Lung (tissue), 12 donors: Measurements from ENCODE around the gene AGRP. TPM values are rescaled to one million over a fixed set of nuclear protein-coding genes. Genes with fewer than 3 reads are reported as not detected.

ENCODE experiments used
- ATAC-seq: fragments of 200-7000 bp; cut with Tn5 transposase; one replicate; pipeline ENCODE4 v1.9.1; 2020; ENCODE audit warnings: moderate number of reproducible peaks; ENCODE audit not compliant: insufficient read depth, low FRiP score
- DNase-seq, 3 donors: peaks; one replicate each; pipeline ENCODE4 v3.0.0-alpha.2; 2013 to 2017
- H3K27ac ChIP-seq, 2 donors: one replicate each; pipeline ENCODE4 v1.5.1; 2013; ENCODE audit warnings: mild to moderate bottlenecking in 2 of 2, moderate library complexity in 2 of 2, control low read depth in 1 of 2, inconsistent platforms in 1 of 2, low read depth in 1 of 2, low read length in 1 of 2
- H3K27me3 ChIP-seq, 3 donors: one replicate each; pipeline ENCODE4 v1.5.1; 2013; ENCODE audit warnings: low read length in 2 of 3; ENCODE audit not compliant: control insufficient read depth in 3 of 3, insufficient read depth in 3 of 3
- H3K36me3 ChIP-seq, 4 donors: one replicate each; pipeline ENCODE4 v1.5.1; 2013; ENCODE audit warnings: low read length in 4 of 4, mild to moderate bottlenecking in 1 of 4, moderate library complexity in 1 of 4; ENCODE audit not compliant: control insufficient read depth in 4 of 4, insufficient read depth in 4 of 4
- H3K4me1 ChIP-seq, 5 donors: one replicate each; pipeline ENCODE4 v1.5.1; 2013; ENCODE audit warnings: low read length in 5 of 5, mild to moderate bottlenecking in 2 of 5, moderate library complexity in 1 of 5; ENCODE audit not compliant: control insufficient read depth in 5 of 5, insufficient read depth in 5 of 5
- H3K4me3 ChIP-seq: one replicate; pipeline ENCODE4 v1.5.1; 2013; ENCODE audit warnings: mild to moderate bottlenecking, control low read depth, moderate library complexity
- H3K9ac ChIP-seq, 2 donors: one replicate each; pipeline ENCODE4 v1.5.1; 2013; ENCODE audit warnings: low read length in 2 of 2, control low read depth in 1 of 2; ENCODE audit not compliant: insufficient read depth in 1 of 2
- H3K9me3 ChIP-seq, 4 donors: one replicate each; pipeline ENCODE4 v1.5.1; 2013; ENCODE audit warnings: low read length in 3 of 4, mild to moderate bottlenecking in 1 of 4, moderate library complexity in 1 of 4; ENCODE audit not compliant: control insufficient read depth in 4 of 4, insufficient read depth in 3 of 4
- CTCF ChIP-seq: IDR thresholded peaks from 2 replicates; pipeline ENCODE4 v1.5.1; 2012; ENCODE audit warnings: mild to moderate bottlenecking; ENCODE audit errors: control extremely low read depth, extremely low read depth
- WGBS, 2 donors: extraction: QIAGEN DNeasy Blood & Tissue Kit; methylation state at CpG; one replicate each; pipeline ENCODE4 v1.1.7; 2013; 5-methylcytosine and 5-hydroxymethylcytosine counted together
- polyA plus RNA-seq, 2 donors: library from polyadenylated mRNA; stranded (reverse); fragments of 200-250 nt; gene quantifications; one replicate each; pipeline ENCODE4 v1.2.1, GENCODE V29; 2013
- total RNA-seq, 2 donors: library from RNA; depleted of rRNA in 1 of 2; stranded (reverse); fragments of >200 nt in 1 of 2; gene quantifications; one replicate each; pipeline ENCODE4 v1.2.1, GENCODE V29; 2014 to 2021
- donor health status: control.
- donor health status: control.
- donor health status: Bipolar disorder and iron deficiency.
- donor health status: healthy.
- donor health status: DM: yes; HTN: yes; CAD: no.

The AGRP gene
- total and polyA plus RNA-seq, 4 donors = 0.97 to 8.3 (median 1.4) TPM; not detected in 1

- 77 to 87% methylated on average over 3 of the region's 3 CpGs for WGBS, 2 donors
- H3K36me3 ChIP-seq = no peaks in the 10 kb centered on the region
- no peaks in the 10 kb centered on the region for H3K27me3 ChIP-seq
- no peaks in the 10 kb centered on the region for H3K9me3 ChIP-seq
- H3K9ac ChIP-seq = no peak overlapping the region
- no peak overlapping the region for H3K4me3 ChIP-seq
- peaks cover 0 to 30% (median 9%) of the 10 kb centered on the region in 5 donors for H3K4me1 ChIP-seq
- ATAC-seq = no peak
- no peak overlapping the region for H3K27ac ChIP-seq
- TF ChIP-seq CTCF = no peak
- no peak for DNase-seq
Measured at GRCh38 chr16:67526149-67526791, 42.9 kb upstream of the AGRP start.

- ATAC-seq = no peak
- 69 to 74% methylated on average over 11 of the region's 11 CpGs for WGBS, 2 donors
Measured at GRCh38 chr16:67525176-67525860, 42.0 kb upstream of the AGRP start.

GRCh38 chr16:67521095-67521804 is 37.9 kb upstream of the AGRP start:
- no peaks in the 10 kb centered on the region for H3K36me3 ChIP-seq
- no peaks in the 10 kb centered on the region for H3K9me3 ChIP-seq
- peak overlapping the region in 1 of 2 donors; percentile 30 for H3K9ac ChIP-seq
- peak overlapping the region; percentile 78 to 95 for H3K27ac ChIP-seq
- peak; percentile 100 for TF ChIP-seq CTCF
- WGBS, 2 donors = 0% methylated on average over 25 of the region's 25 CpGs
- H3K27me3 ChIP-seq = no peaks in the 10 kb centered on the region
- H3K4me1 ChIP-seq = peaks cover 0 to 6% (median 0%) of the 10 kb centered on the region in 5 donors
- ATAC-seq = peak; percentile 96
- peak; percentile 97 to 98 (median 97) for DNase-seq
- H3K4me3 ChIP-seq = no peak overlapping the region

More at GRCh38 chr16:67525176-67525860, 42.0 kb upstream of the AGRP start:
- Histone ChIP-seq H3K36me3 (no peaks in the 10 kb centered on the region), H3K4me1 (peaks cover 0 to 21% (median 3%) of the 10 kb centered on the region in 5 donors), H3K9ac (no peak overlapping the region), H3K27ac (no peak overlapping the region), H3K27me3 (no peaks in the 10 kb centered on the region), H3K4me3 (no peak overlapping the region), H3K9me3 (no peaks in the 10 kb centered on the region)
- no peak for DNase-seq
- TF ChIP-seq CTCF = no peak
